ENCODE measurements around the gene TRIM17. TPM values are rescaled to one million over a fixed set of nuclear protein-coding genes. Genes with fewer than 3 reads are reported as not detected.

TRIM17 gene
- total RNA-seq, 1 donor from 2014 or later, result 1.5 TPM

GRCh38 chr1:228450200-228450599 is 33.5 kb upstream of the TRIM17 start:
- Histone ChIP-seq H3K27me3 (ENCODE audit: insufficient read depth, low read length) (peaks cover 17% of the 10 kb centered on the region), H3K9me3 (ENCODE audit: insufficient read depth, low read depth, low read length) (no peaks in the 10 kb centered on the region), H3K27ac (ENCODE audit: low read depth, low read length) (no peak overlapping the region), H4K20me1 (ENCODE audit: insufficient read depth, low read length) (peaks cover 7% of the 10 kb centered on the region), H3K36me3 (ENCODE audit: insufficient read depth, low read length) (no peaks in the 10 kb centered on the region), H3K79me2 (ENCODE audit: insufficient read depth, low read length) (peaks cover under 1% of the 10 kb centered on the region), H3K4me3 (ENCODE audit: insufficient read depth, low read depth, low read length) (no peak overlapping the region), H3K4me1 (ENCODE audit: insufficient read depth, low read length) (no peaks in the 10 kb centered on the region), H3K9ac (ENCODE audit: low read length) (no peak overlapping the region), H3K4me2 (ENCODE audit: low read length) (no peak overlapping the region), H2AFZ (ENCODE audit: low read depth, low read length) (no peak overlapping the region)
- peaks cover 7% of the 10 kb centered on the region for H3K36me3 Mint-ChIP-seq (ENCODE audit: low read depth, unreplicated experiment)
- H3K4me3 Mint-ChIP-seq (ENCODE audit: unreplicated experiment), result no peak overlapping the region
- TF ChIP-seq CTCF (IDR thresholded peaks at IDR 0.05; ENCODE audit: insufficient read depth, low read depth, low read length) (no peak), EZH2 (IDR thresholded peaks at IDR 0.05; ENCODE audit: insufficient read depth, low read length) (no peak)
- FAIRE-seq, result no peak
- H3K27ac Mint-ChIP-seq (ENCODE audit: unreplicated experiment), result no peak overlapping the region
- peaks cover 70% of the 10 kb centered on the region for H3K27me3 Mint-ChIP-seq (ENCODE audit: low read depth, unreplicated experiment)
- no peak for DNase-seq (ENCODE audit: low read depth)
- H3K9me3 Mint-ChIP-seq (ENCODE audit: unreplicated experiment), result no peaks in the 10 kb centered on the region
- H3K4me1 Mint-ChIP-seq (ENCODE audit: low read depth, unreplicated experiment), result peaks cover 7% of the 10 kb centered on the region

- Histone ChIP-seq H3K4me2 (ENCODE audit: low read length) (no peak overlapping the region), H3K27ac (ENCODE audit: low read depth, low read length) (no peak overlapping the region), H4K20me1 (ENCODE audit: insufficient read depth, low read length) (peaks cover 5% of the 10 kb centered on the region), H3K4me3 (ENCODE audit: insufficient read depth, low read depth, low read length) (no peak overlapping the region), H3K27me3 (ENCODE audit: insufficient read depth, low read length) (peaks cover 21% of the 10 kb centered on the region), H2AFZ (ENCODE audit: low read depth, low read length) (no peak overlapping the region), H3K9ac (ENCODE audit: low read length) (no peak overlapping the region), H3K79me2 (ENCODE audit: insufficient read depth, low read length) (no peaks in the 10 kb centered on the region), H3K4me1 (ENCODE audit: insufficient read depth, low read length) (no peaks in the 10 kb centered on the region), H3K36me3 (ENCODE audit: insufficient read depth, low read length) (no peaks in the 10 kb centered on the region), H3K9me3 (ENCODE audit: insufficient read depth, low read depth, low read length) (no peaks in the 10 kb centered on the region)
- FAIRE-seq, result no peak
- no peaks in the 10 kb centered on the region for H3K9me3 Mint-ChIP-seq (ENCODE audit: unreplicated experiment)
- H3K4me1 Mint-ChIP-seq (ENCODE audit: low read depth, unreplicated experiment), result peaks cover 7% of the 10 kb centered on the region
- H3K27me3 Mint-ChIP-seq (ENCODE audit: low read depth, unreplicated experiment), result peaks cover 74% of the 10 kb centered on the region
- H3K4me3 Mint-ChIP-seq (ENCODE audit: unreplicated experiment), result no peak overlapping the region
- DNase-seq (ENCODE audit: low read depth), result no peak
- no peak overlapping the region for H3K27ac Mint-ChIP-seq (ENCODE audit: unreplicated experiment)
- TF ChIP-seq EZH2 (IDR thresholded peaks at IDR 0.05; ENCODE audit: insufficient read depth, low read length) (no peak), CTCF (IDR thresholded peaks at IDR 0.05; ENCODE audit: insufficient read depth, low read depth, low read length) (no peak)
- peaks cover 2% of the 10 kb centered on the region for H3K36me3 Mint-ChIP-seq (ENCODE audit: low read depth, unreplicated experiment)
These were observed 31.7 kb upstream of the TRIM17 start for GRCh38 chr1:228448372-228448771.

- H3K27ac Mint-ChIP-seq (ENCODE audit: unreplicated experiment), result no peak overlapping the region
- Histone ChIP-seq H3K9me3 (ENCODE audit: insufficient read depth, low read depth, low read length) (no peaks in the 10 kb centered on the region), H3K9ac (ENCODE audit: low read length) (no peak overlapping the region), H3K4me3 (ENCODE audit: insufficient read depth, low read depth, low read length) (no peak overlapping the region), H3K27me3 (ENCODE audit: insufficient read depth, low read length) (peaks cover 29% of the 10 kb centered on the region), H3K4me1 (ENCODE audit: insufficient read depth, low read length) (no peaks in the 10 kb centered on the region), H4K20me1 (ENCODE audit: insufficient read depth, low read length) (no peaks in the 10 kb centered on the region), H3K4me2 (ENCODE audit: low read length) (no peak overlapping the region), H3K27ac (ENCODE audit: low read depth, low read length) (no peak overlapping the region), H3K36me3 (ENCODE audit: insufficient read depth, low read length) (no peaks in the 10 kb centered on the region), H2AFZ (ENCODE audit: low read depth, low read length) (no peak overlapping the region), H3K79me2 (ENCODE audit: insufficient read depth, low read length) (no peaks in the 10 kb centered on the region)
- no peak overlapping the region for H3K4me3 Mint-ChIP-seq (ENCODE audit: unreplicated experiment)
- no peak for DNase-seq (ENCODE audit: low read depth)
- H3K4me1 Mint-ChIP-seq (ENCODE audit: low read depth, unreplicated experiment), result peaks cover 5% of the 10 kb centered on the region
- peaks cover 85% of the 10 kb centered on the region for H3K27me3 Mint-ChIP-seq (ENCODE audit: low read depth, unreplicated experiment)
- H3K9me3 Mint-ChIP-seq (ENCODE audit: unreplicated experiment), result no peaks in the 10 kb centered on the region
- peaks cover 2% of the 10 kb centered on the region for H3K36me3 Mint-ChIP-seq (ENCODE audit: low read depth, unreplicated experiment)
- no peak for FAIRE-seq
- TF ChIP-seq CTCF (IDR thresholded peaks at IDR 0.05; ENCODE audit: insufficient read depth, low read depth, low read length), result no peak
- TF ChIP-seq EZH2 (IDR thresholded peaks at IDR 0.05; ENCODE audit: insufficient read depth, low read length), result no peak
These were observed 30.2 kb upstream of the TRIM17 start for GRCh38 chr1:228446852-228447251.

Data from astrocyte (in vitro differentiated cells and primary cell).